GM23248 (cell line): Measurements from ENCODE around the gene PKD2L1.
"Not testable (repeated sequence)": the region's sequence is repeated elsewhere in the genome, so short reads cannot be mapped to it uniquely, and the experiment has no call there.

Experiments
- EZH2 ChIP-seq: fragments of 200-600 bp; sonication (generic); IDR thresholded peaks from 2 replicates; pipeline ENCODE4 v1.6.1; 2018; ENCODE audit warnings: antibody characterized with exemption, mild to moderate bottlenecking; ENCODE audit not compliant: insufficient read depth, poor library complexity, severe bottlenecking
- EZH2phosphoT487 ChIP-seq: fragments of 200-600 bp; sonication (generic); IDR thresholded peaks from 2 replicates; pipeline ENCODE4 v1.6.1; 2018; ENCODE audit warnings: antibody characterized with exemption, moderate library complexity, mild to moderate bottlenecking, low read depth; ENCODE audit not compliant: insufficient read depth

DNA sequence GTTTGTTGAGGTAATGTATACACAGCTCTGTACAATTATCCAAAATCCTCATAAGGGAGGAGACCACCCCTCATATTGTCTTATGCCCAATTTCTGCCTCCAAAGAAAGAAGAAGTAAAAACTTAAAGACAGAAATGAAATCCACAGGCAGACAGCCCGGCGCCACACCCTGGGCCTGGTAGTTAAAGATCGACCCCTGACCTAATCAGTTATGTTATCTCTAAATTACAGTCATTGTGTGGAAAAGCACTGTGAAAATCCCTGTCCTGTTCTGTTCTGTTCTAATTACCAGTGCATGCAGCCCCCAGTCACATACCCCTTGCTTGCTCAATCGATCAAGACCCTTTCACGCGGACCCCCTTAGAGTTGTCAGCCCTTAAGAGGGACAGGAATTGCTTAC lies 46.6 kb upstream of the PKD2L1 start:
- not testable (repeated sequence) for TF ChIP-seq EZH2, EZH2phosphoT487
